Keratinocyte (primary cell): ENCODE measurements around the gene CDON.

Experiments
- CTCF ChIP-seq, 3 experiments: IDR thresholded peaks in 1 of 3; conservative IDR thresholded peaks in 1 of 3; optimal IDR thresholded peaks in 1 of 3; 2 replicates in 2 of 3; 3 replicates in 1 of 3; pipeline versions ENCODE3 to v1.5.1; 2011; ENCODE audit warnings: low read length in 3 of 3, mild to moderate bottlenecking in 3 of 3, moderate library complexity in 2 of 3, control low read depth in 1 of 3, inconsistent platforms in 1 of 3; ENCODE audit not compliant: insufficient read depth in 2 of 3; ENCODE audit errors: extremely low read depth in 1 of 3
- EZH2 ChIP-seq: IDR thresholded peaks from one replicate; pipeline ENCODE4 v1.6.1; 2012; ENCODE audit warnings: inconsistent platforms, mild to moderate bottlenecking, low read length, moderate library complexity

- TF ChIP-seq CTCF (optimal IDR thresholded peaks at IDR 0.05 in 1 of 3, IDR thresholded peaks at IDR 0.05 in 1 of 3, conservative IDR thresholded peaks at IDR 0.05 in 1 of 3; ENCODE audit: extremely low read depth in 1 of 3, insufficient read depth in 2 of 3, low read length in 3 of 3), result no peak
- no peak for TF ChIP-seq EZH2
Measured at GRCh38 chr11:125950178-125950490, 112.5 kb downstream of the CDON start.
